ENCODE measurements around the gene BRIX1. TPM values are rescaled to one million over a fixed set of nuclear protein-coding genes. Genes with fewer than 3 reads are reported as not detected.

Gene BRIX1
- total and polyA plus RNA-seq, 2 experiments from 2014 or later = 39.7 to 45.8 TPM

DNA sequence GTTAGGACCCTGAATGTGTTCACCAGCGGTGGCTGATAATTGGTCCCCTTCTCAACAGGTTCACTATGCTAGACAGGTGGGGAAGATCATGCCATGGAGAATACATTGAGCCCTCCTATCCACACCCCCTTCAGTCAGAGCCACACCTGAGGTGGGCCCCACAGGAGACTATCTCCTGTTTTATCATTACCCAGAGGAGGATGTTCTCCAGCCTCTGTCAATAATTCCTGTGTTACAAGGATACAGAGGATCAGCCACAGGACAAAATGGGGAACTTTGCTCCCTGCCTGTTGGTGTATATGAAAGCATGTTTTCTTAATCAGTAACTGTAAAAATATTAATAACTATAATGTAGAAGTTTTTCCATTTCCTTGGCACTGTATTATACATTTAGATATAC is 26.1 kb upstream of the BRIX1 start:
- no peak overlapping the region for H3K4me3 ChIP-seq
- H2AFZ ChIP-seq = no peak overlapping the region
- H3K9me2 ChIP-seq (ENCODE audit: insufficient read depth) = no peaks in the 10 kb centered on the region
- H3K79me2 ChIP-seq (ENCODE audit: insufficient read depth) = no peaks in the 10 kb centered on the region
- no peak overlapping the region for H3K9ac ChIP-seq
- H3K27me3 ChIP-seq (replicated peaks; ENCODE audit: insufficient read depth) = no peaks in the 10 kb centered on the region
- H3F3A ChIP-seq (ENCODE audit: insufficient read depth) = peaks cover 17% of the 10 kb centered on the region
- H3K4me1 ChIP-seq (ENCODE audit: insufficient read depth) = peaks cover 13% of the 10 kb centered on the region
- in situ Hi-C loops (cut with MboI) = loop anchor here (25.0 kb wide), 1 partner anchor 877 kb away; the partner anchor contains the start of gene AMACR
- no peaks in the 10 kb centered on the region for H3K36me3 ChIP-seq (ENCODE audit: low read depth)
- DNase-seq = no peak
- H3K9me3 ChIP-seq (ENCODE audit: low read depth) = no peaks in the 10 kb centered on the region
- 100% methylated on average over 1 of the region's 1 CpG for WGBS, 2 experiments (ENCODE audit: low coverage in 1 of 2, low lambda C conversion rate in 2 of 2, missing lambda C conversion rate in 2 of 2)
- no peaks in the 10 kb centered on the region for H4K20me1 ChIP-seq (ENCODE audit: insufficient read depth)
- H3K27ac ChIP-seq = no peak overlapping the region
- H3K4me2 ChIP-seq (ENCODE audit: unreplicated experiment) = no peak overlapping the region
- TF ChIP-seq EZH2phosphoT487 (IDR thresholded peaks at IDR 0.05; ENCODE audit: insufficient read depth, low read depth) = no peak
- TF ChIP-seq EZH2 (IDR thresholded peaks at IDR 0.05; ENCODE audit: insufficient read depth, poor library complexity, severe bottlenecking) = no peak

DNA sequence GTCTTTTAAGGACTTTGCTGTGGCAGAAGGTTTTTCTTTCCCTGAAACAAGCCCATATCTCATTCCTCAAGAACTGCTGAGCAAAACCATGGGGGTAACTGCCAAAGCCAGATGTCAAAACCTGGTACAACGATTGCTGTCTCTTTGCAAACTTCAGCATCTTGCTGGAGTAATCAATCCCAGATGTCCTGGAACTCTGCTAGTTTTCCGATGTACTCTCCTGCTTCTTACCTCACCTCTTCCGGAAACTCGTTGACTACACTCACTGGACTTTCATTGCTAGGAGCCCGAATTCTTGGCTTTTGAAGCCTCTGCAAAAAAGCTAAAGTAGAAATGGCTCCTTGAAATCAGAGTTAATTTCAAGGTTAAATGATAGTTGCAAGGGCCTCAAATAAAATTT is 23.5 kb upstream of the BRIX1 start:
- no peak overlapping the region for H2AFZ ChIP-seq
- no peak overlapping the region for H3K9ac ChIP-seq
- no peaks in the 10 kb centered on the region for H3K9me3 ChIP-seq (ENCODE audit: low read depth)
- H3K79me2 ChIP-seq (ENCODE audit: insufficient read depth) = no peaks in the 10 kb centered on the region
- 1 to 4% methylated on average over 5 of the region's 5 CpGs for WGBS, 2 experiments (ENCODE audit: low coverage in 1 of 2, low lambda C conversion rate in 2 of 2, missing lambda C conversion rate in 2 of 2)
- peaks cover 17% of the 10 kb centered on the region for H3F3A ChIP-seq (ENCODE audit: insufficient read depth)
- no peaks in the 10 kb centered on the region for H3K9me2 ChIP-seq (ENCODE audit: insufficient read depth)
- peak overlapping the region; percentile 19; the same call in 1 of the 2 replicates for H3K27ac ChIP-seq
- no peaks in the 10 kb centered on the region for H4K20me1 ChIP-seq (ENCODE audit: insufficient read depth)
- peak overlapping the region; percentile 8; the same call in 1 of the 2 replicates for H3K4me3 ChIP-seq
- H3K36me3 ChIP-seq (ENCODE audit: low read depth) = no peaks in the 10 kb centered on the region
- peak; percentile 92 for DNase-seq
- H3K4me2 ChIP-seq (ENCODE audit: unreplicated experiment) = peak overlapping the region; percentile 56
- peaks cover 13% of the 10 kb centered on the region for H3K4me1 ChIP-seq (ENCODE audit: insufficient read depth)
- in situ Hi-C loops (cut with MboI) = loop anchor here (25.0 kb wide), 1 partner anchor 880 kb away; the partner anchor contains the start of gene AMACR
- TF ChIP-seq EZH2phosphoT487 (IDR thresholded peaks at IDR 0.05; ENCODE audit: insufficient read depth, low read depth) = no peak
- TF ChIP-seq EZH2 (IDR thresholded peaks at IDR 0.05; ENCODE audit: insufficient read depth, poor library complexity, severe bottlenecking) = no peak
- H3K27me3 ChIP-seq (replicated peaks; ENCODE audit: insufficient read depth) = no peaks in the 10 kb centered on the region

DNA sequence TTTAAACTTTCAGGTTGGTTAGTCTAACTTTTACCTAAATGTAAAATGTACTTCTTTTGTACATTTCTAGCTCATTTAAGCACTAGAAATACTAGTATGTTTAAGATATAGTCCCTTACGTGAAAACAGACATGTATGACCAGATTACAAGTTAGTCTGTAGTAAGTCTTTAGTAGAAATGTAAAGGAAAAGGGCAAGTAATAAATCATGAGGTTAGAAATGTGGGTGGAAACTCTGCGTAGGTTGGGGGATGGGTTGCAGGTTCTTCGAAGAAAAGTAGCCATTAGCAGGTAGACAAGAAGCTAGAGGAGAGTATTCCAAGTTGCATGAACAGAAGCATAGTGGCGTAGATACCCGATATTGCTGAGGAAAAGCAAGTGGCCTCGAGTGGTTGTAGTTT is 23.1 kb upstream of the BRIX1 start:
- TF ChIP-seq EZH2 (IDR thresholded peaks at IDR 0.05; ENCODE audit: insufficient read depth, poor library complexity, severe bottlenecking) (no peak), EZH2phosphoT487 (IDR thresholded peaks at IDR 0.05; ENCODE audit: insufficient read depth, low read depth) (no peak)

DNA sequence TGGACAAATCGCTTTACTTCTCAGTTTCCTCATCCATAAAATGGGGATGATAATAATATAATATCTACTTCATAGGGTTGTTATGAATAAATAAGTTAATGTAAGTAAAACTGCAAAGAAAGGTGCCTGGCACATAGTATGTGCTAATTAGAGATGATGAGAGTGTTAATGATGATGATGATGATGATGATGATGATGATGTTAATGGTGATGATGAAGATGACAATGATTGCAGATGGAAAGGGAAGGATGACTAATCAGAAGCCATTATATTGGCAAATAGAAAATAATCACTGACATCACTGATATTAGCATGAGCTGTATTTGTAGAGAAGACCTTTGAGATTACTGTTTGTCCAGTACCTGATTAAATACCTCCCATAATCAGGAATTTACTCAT is 20.8 kb upstream of the BRIX1 start:
- peaks cover 31% of the 10 kb centered on the region for H3F3A ChIP-seq (ENCODE audit: insufficient read depth)
- 95 to 98% methylated on average over 1 of the region's 1 CpG for WGBS, 2 experiments (ENCODE audit: low coverage in 1 of 2, low lambda C conversion rate in 2 of 2, missing lambda C conversion rate in 2 of 2)
- DNase-seq = no peak
- no peaks in the 10 kb centered on the region for H3K27me3 ChIP-seq (replicated peaks; ENCODE audit: insufficient read depth)
- H3K9me2 ChIP-seq (ENCODE audit: insufficient read depth) = no peaks in the 10 kb centered on the region
- peaks cover 20% of the 10 kb centered on the region for H3K4me1 ChIP-seq (ENCODE audit: insufficient read depth)
- H3K36me3 ChIP-seq (ENCODE audit: low read depth) = no peaks in the 10 kb centered on the region
- TF ChIP-seq EZH2 (IDR thresholded peaks at IDR 0.05; ENCODE audit: insufficient read depth, poor library complexity, severe bottlenecking) (no peak), EZH2phosphoT487 (IDR thresholded peaks at IDR 0.05; ENCODE audit: insufficient read depth, low read depth) (no peak)
- no peak overlapping the region for H3K27ac ChIP-seq
- no peak overlapping the region for H3K4me2 ChIP-seq (ENCODE audit: unreplicated experiment)
- no peaks in the 10 kb centered on the region for H3K79me2 ChIP-seq (ENCODE audit: insufficient read depth)
- H2AFZ ChIP-seq = no peak overlapping the region
- no peaks in the 10 kb centered on the region for H3K9me3 ChIP-seq (ENCODE audit: low read depth)
- H4K20me1 ChIP-seq (ENCODE audit: insufficient read depth) = no peaks in the 10 kb centered on the region
- no peak overlapping the region for H3K9ac ChIP-seq
- in situ Hi-C loops (cut with MboI) = loop anchor here (25.0 kb wide), 1 partner anchor 882 kb away; the partner anchor contains the start of gene AMACR
- no peak overlapping the region for H3K4me3 ChIP-seq

More for the DNA sequence above, 23.1 kb upstream of the BRIX1 start:
- H3K79me2 ChIP-seq (ENCODE audit: insufficient read depth) = no peaks in the 10 kb centered on the region
- peak overlapping the region; percentile 56 for H3K4me2 ChIP-seq (ENCODE audit: unreplicated experiment)
- WGBS, 2 experiments (ENCODE audit: low coverage in 1 of 2, low lambda C conversion rate in 2 of 2, missing lambda C conversion rate in 2 of 2) = 74% methylated on average over 6 of the region's 6 CpGs
- peaks cover 17% of the 10 kb centered on the region for H3F3A ChIP-seq (ENCODE audit: insufficient read depth)
- H3K4me3 ChIP-seq = no peak overlapping the region; the same call in 1 of the 2 replicates
- in situ Hi-C loops (cut with MboI) = loop anchor here (25.0 kb wide), 1 partner anchor 880 kb away; the partner anchor contains the start of gene AMACR
- H3K36me3 ChIP-seq (ENCODE audit: low read depth) = no peaks in the 10 kb centered on the region
- H3K27ac ChIP-seq = peak overlapping the region; percentile 19; the same call in 1 of the 2 replicates
- no peak for DNase-seq
- no peak overlapping the region for H2AFZ ChIP-seq
- no peaks in the 10 kb centered on the region for H3K9me3 ChIP-seq (ENCODE audit: low read depth)
- no peaks in the 10 kb centered on the region for H4K20me1 ChIP-seq (ENCODE audit: insufficient read depth)
- H3K9me2 ChIP-seq (ENCODE audit: insufficient read depth) = no peaks in the 10 kb centered on the region
- peaks cover 13% of the 10 kb centered on the region for H3K4me1 ChIP-seq (ENCODE audit: insufficient read depth)
- H3K9ac ChIP-seq = no peak overlapping the region
- H3K27me3 ChIP-seq (replicated peaks; ENCODE audit: insufficient read depth) = no peaks in the 10 kb centered on the region
